Neural progenitor cell (in vitro differentiated cells): ENCODE results near the gene CTNNBIP1.

ENCODE experiments used
- CTCF ChIP-seq: fragments of 200-600 bp; sonication (generic); IDR thresholded peaks from 2 replicates; pipeline ENCODE4 v1.5.1; 2017; ENCODE audit warnings: antibody characterized with exemption, mild to moderate bottlenecking
- EZH2 ChIP-seq: fragments of 200-600 bp; sonication (generic); IDR thresholded peaks from 2 replicates; pipeline ENCODE4 v1.6.1; 2017; ENCODE audit warnings: antibody characterized with exemption, mild to moderate bottlenecking, moderate library complexity

GRCh38 chr1:9809100-9809510, 101.0 kb downstream of the CTNNBIP1 start:
- TF ChIP-seq CTCF = no peak
- no peak for TF ChIP-seq EZH2
